ENCODE measurements around the gene MYL9.

GRCh38 chr20:36582821-36583220 lies 41.5 kb downstream of the MYL9 start:
- TF ChIP-seq CTCF (IDR thresholded peaks at IDR 0.05; ENCODE audit: borderline replicate concordance, extremely low read depth, low read length, poor library complexity, severe bottlenecking) (no peak), EZH2 (IDR thresholded peaks at IDR 0.05; ENCODE audit: borderline replicate concordance, low read depth, low read length, severe bottlenecking) (no peak)
